ENCODE results near the gene FAM151B. TPM values are rescaled to one million over a fixed set of nuclear protein-coding genes. Genes with fewer than 3 reads are reported as not detected.

FAM151B gene
- total RNA-seq, 1 donor from 2014 or later, result 3.0 TPM

GRCh38 chr5:80591352-80591751 is 103.5 kb downstream of the FAM151B start:
- TF ChIP-seq CTCF (conservative IDR thresholded peaks at IDR 0.05), result no peak
- no peak overlapping the region for H3K4me3 Mint-ChIP-seq
- no peaks in the 10 kb centered on the region for H3K36me3 Mint-ChIP-seq
- no peak for DNase-seq (ENCODE audit: extremely low spot score, unreplicated experiment)
- H3K27ac Mint-ChIP-seq, result no peak overlapping the region
- H3K4me1 Mint-ChIP-seq (ENCODE audit: unreplicated experiment), result no peaks in the 10 kb centered on the region
- H3K9me3 Mint-ChIP-seq, result no peaks in the 10 kb centered on the region
- H3K27me3 Mint-ChIP-seq, result no peaks in the 10 kb centered on the region

GRCh38 chr5:80592105-80592504 is 104.2 kb downstream of the FAM151B start:
- DNase-seq (ENCODE audit: extremely low spot score, unreplicated experiment), result no peak
- Mint-ChIP-seq H3K4me3 (no peak overlapping the region), H3K36me3 (no peaks in the 10 kb centered on the region), H3K4me1 (ENCODE audit: unreplicated experiment) (no peaks in the 10 kb centered on the region), H3K27ac (no peak overlapping the region), H3K9me3 (no peaks in the 10 kb centered on the region), H3K27me3 (no peaks in the 10 kb centered on the region)
- no peak for TF ChIP-seq CTCF (conservative IDR thresholded peaks at IDR 0.05)

Other genes starting within 250 kb of the FAM151B start
- gene SERINC5, start 232.1 kb upstream of the FAM151B start, total RNA-seq (ENCODE audit: low replicate concordance), result 59.0 and 161 TPM in 2 replicates
- gene SPZ1, start 168.1 kb upstream of the FAM151B start, total RNA-seq (ENCODE audit: low replicate concordance), result not detected in 2 replicates
- gene ZFYVE16, start 80.0 kb upstream of the FAM151B start, total RNA-seq (ENCODE audit: low replicate concordance), result 42.2 and 55.0 TPM in 2 replicates
- 0.07 and 0.19 TPM in 2 replicates for gene ANKRD34B, start 82.2 kb downstream of the FAM151B start, total RNA-seq (ENCODE audit: low replicate concordance)
- 10.4 and 13.9 TPM in 2 replicates for gene MSH3, start 166.6 kb downstream of the FAM151B start, total RNA-seq (ENCODE audit: low replicate concordance)
- gene DHFR, start 166.9 kb downstream of the FAM151B start, total RNA-seq (ENCODE audit: low replicate concordance), result 24.8 and 55.1 TPM in 2 replicates